HG02885 (cell line): Measurements from ENCODE around the gene TMEM63A.
"Not testable (repeated sequence)": the region's sequence is repeated elsewhere in the genome, so short reads cannot be mapped to it uniquely, and the experiment has no call there.

ENCODE experiments used
- ATAC-seq: cut with Tn5 transposase; IDR thresholded peaks from one replicate; pipeline ENCODE4 v1.9.1; 2021; ENCODE audit warnings: mild to moderate bottlenecking; ENCODE audit not compliant: unreplicated experiment, poor library complexity

Gene TMEM63A

DNA sequence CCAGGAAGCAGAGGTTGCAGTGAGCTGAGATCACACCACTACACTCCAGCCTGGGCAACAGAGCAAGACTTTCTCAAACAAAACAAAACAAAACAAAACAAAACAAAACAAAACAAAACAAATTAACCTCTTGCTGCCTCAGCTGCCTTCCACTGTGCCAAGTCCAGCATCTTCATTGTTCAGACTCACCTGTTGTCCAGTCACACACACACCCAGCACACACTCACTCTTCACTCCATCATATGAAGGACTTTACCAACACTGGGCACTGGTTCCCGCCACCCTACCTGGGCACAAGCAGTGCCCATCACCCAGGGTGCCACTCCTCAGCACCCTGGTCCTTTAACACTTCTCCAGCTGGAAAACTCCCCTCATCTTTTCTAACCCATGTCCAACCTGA lies 27.3 kb upstream of the TMEM63A start:
- no peak for ATAC-seq

DNA sequence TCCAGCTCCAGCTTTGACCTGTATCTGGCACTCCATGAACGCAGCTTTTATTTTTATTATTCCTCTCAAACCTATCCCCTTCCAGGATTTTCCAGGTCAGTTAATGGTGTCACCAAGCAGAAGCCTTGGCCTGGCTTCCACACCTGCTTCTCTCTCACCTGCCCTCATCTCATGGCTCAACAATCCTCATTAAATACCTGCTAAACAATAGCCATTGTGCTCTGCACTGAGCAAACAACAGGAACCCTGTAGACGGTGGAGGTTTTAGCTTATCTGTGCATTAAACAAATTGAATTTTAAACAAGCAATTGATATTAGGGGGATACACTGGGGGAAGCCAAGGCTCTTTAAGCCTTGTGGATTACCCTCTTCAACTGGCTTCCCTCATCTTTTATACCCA lies 26.6 kb upstream of the TMEM63A start:
- ATAC-seq: no peak

- ATAC-seq: no peak
Measured at GRCh38 chr1:225908013-225908640, 25.9 kb upstream of the TMEM63A start.

GRCh38 chr1:225907341-225907740 lies 25.2 kb upstream of the TMEM63A start:
- ATAC-seq: no peak

GRCh38 chr1:225906467-225906866 lies 24.3 kb upstream of the TMEM63A start:
- ATAC-seq: no peak

DNA sequence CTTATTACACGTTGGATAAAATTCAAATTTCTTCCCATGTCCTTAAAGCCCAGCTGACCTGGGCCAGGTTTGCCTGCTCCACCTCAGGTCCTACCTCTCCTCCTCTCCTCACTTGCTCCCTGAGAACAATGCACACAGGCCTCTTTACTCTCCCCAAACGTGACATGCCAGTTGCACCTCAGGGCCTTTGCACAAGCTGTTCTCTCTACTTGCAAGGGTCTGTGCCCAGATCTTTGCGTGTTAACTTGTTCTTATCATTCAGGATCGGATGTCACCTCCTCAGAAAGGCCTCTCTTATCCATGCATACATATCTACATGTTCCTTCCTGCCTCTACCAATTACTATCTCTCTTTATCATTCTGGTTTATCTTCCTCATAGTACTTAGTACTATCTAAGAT lies 21.4 kb upstream of the TMEM63A start:
- ATAC-seq: no peak

GRCh38 chr1:225899044-225899925 lies 17.1 kb upstream of the TMEM63A start:
- no peak for ATAC-seq

DNA sequence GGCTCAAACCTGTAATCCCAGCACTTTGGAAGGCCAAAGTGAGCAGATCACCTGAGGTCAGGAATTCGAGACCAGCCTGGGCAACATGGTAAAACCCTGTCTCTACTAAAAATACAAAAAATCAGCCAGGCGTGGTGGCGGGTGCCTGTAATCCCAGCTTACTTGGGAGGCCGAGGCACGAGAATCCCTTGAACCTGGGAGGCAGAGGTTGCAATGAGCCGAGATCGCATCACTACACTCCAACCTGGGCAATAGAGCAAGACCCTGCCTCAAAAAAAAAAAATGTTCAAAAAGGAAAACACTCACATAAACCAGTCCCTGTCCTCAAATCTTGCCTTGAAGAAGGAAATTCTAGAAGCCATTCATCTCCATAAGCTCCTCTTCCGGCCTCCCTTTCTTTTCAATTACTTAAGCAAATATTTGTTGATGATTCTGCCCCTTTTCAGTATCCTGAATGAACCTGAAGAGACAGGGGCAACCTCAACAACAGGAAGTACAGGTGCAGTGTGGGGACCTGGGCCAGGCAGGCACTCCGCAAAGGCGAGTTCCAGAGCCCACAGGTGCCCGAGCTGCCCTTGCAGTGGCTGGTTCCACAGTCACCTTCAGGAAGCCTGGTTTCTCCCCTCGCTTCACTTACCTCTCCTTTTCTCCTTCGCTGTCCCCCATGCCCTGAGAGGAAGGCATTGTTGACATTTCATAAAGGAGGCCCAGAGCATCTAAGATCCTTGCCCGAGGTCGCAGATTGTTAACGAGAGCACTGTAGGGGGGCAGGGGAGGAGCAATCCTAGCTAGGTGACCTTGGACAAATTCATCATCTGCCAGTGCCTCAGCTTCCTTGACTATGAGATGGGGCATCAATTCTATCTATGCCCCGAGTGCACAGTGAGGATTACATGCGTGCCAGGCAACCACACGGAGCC lies 15.7 kb upstream of the TMEM63A start:
- no peak for ATAC-seq

DNA sequence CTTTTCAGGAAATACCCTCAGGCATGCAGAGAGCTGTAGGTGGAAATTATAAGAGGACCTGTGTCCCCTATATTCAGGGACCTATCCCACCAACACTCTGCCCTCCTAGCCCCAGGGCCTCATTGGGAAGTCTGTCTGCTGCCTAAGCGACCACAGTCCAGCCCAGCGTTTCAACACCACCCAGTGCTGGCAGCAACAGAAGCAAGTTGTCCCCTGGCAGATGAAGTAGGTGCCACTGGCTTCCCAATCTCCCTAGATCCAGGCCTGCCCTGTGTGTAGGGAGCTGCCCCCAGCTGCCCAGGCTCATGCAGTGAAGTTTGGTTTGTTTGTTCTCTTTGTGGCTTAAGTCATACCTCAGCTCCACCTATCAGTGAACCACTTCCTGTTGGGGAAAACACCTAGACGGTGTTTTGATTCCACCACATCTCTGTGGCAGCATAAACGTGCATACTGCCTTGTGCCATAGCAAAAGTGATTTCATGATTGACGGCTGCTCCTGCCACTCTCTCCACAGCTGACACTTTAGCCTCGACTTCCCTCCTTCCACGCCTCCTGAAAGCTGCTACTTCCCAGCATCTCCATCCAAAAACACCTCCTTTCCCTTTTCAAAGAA lies 14.9 kb upstream of the TMEM63A start:
- ATAC-seq: peak; percentile 100

DNA sequence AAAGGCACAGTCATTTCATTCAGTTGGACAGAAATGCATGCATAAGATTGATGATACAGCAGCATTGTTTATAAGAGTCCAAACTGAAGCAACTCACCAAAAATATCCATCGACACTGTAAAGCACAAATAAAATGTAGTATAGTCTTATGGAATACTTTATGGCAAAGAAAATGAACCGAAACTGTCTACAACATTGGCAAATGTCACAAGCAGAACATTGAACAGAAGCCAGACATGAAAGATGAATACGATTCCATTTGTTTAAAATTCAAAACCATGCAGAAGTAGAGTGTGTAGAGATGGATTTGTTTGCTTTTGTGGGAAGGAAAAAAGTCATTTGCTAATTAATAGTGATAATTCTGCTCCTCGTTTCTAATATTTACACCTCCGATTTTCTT lies 14.3 kb upstream of the TMEM63A start:
- ATAC-seq: no peak

- ATAC-seq: no peak
Measured at GRCh38 chr1:225892307-225892706, 10.1 kb upstream of the TMEM63A start.

DNA sequence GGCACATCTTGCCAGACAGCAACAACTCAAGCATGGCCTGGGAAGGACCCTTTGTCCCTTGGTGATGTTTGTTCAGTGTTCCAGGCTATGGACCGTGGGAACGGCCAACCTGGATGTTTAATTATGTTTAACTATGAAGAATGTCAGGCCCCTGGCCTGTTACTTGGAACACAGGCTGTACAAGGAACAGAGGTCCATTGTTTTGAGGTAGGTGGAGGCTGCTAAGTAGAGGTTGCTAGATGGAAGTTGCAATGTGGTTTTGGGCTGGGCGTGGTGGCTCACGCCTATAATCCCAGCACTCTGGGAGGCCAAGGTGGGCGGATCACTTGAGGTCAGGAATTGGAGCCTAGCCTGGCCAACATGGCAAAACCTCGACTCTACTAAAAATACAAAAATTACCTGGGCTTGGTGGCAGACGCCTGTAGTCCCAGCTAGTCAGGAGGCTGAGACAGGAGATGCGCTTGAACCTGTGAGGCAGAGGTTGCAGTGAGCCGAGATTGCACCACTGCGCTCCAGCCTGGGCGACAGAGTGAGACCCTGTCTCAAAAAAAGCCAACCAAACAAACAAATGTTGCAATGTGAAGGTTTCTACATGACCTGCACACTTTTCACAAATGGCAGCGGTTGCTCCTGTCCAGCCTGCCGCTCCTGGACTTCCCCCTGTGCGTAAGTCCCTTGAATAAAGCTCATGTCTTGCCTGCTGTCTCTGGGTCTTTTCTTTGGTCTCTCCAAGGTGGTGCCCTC lies 9.2 kb upstream of the TMEM63A start:
- ATAC-seq: no peak

DNA sequence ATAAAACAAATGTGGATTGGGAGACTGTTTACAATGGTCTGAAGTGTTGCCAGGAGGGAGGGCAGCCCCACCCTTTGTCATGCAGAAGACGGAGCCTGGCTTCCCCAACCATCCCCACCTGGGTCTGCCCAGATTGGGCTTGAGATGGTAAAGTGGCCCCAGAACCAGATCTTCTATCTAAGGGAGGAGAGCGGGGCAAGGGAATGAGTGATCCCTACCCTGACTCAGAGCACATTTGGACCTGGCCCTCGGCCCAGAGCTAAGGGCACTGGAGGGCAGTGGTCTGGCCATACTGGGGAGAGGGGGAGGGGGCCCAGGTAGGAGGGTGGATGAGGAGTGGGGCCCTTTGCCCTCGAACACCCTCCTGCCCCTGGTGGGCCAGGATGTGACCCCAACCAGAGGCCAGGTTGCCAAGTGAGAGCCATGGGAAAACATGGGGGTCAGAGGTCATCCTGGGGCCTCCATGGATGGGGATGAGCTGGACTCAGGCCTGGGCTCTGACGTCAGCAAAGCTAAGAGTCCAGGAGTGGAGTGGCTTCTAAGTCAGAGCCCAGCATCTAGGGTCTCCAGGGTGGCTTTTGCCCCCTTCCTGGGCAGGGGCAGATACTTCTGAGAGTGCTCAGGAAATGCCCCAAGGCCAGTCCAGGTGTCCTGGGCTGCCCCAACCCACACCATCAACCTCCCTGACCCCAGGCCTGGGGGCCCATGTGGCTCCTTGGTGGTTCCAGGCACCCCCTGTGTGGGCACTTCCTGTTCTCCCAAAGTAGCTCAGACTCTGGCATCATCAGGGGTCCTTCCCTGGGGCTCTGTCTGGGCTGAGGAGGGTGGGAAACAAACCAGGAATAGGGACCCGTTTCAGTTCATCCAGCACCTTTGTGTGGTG lies 8.4 kb upstream of the TMEM63A start:
- no peak for ATAC-seq

DNA sequence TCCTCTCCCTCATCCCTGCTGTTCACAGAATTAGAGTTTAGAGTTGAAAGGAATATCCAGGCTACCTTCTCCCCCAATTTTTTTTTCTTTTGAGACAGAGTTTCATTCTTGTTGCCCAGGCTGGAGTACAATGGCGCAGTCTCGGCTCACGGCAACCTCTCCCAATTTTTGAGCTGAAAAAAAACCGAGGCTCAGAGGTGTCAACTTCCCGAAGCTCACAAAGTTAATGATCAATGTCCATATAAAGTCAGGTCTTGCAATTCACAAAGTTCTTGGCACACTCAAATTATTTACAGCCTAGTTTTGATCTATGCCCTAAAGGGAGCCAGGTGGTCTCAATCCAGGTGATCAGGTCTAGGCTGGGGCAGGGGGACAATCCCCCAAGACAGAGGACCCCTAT lies 7.6 kb upstream of the TMEM63A start:
- ATAC-seq: no peak

GRCh38 chr1:225888898-225889601 lies 6.9 kb upstream of the TMEM63A start, which contains the start of gene LEFTY1:
LEFTY1 (minus strand) TSS chr1:225889146; CDS start chr1:225889066, 80 bp downstream.
- ATAC-seq: no peak

DNA sequence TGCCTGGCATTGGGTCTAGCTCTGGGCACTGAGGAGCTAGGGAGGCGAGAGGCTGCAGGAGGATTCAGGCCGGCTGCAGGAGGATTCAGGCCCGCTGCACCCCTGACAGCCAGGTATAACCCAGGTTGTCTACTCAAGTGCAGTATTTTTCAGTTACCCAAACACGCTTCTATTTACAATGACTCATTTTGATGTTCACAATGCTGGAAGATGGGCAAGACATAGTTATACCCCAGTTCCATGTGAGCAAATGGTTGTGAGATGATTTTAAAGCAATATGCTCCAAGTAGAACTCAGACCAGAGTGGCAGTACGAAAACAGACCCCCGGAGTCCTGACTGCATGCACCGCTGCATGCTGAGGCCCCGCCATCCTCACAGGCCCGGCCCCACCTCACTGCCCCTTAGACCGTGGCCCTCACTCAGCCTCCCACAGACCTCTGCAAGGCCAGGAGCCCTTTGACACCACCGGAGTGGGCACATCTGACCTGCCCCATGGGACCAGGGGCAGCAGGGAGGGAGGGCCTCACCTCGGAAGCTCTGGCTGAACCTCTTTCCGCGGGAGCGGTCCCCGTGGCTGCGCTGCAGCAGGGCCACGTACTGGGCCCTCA lies 6.2 kb upstream of the TMEM63A start:
- no peak for ATAC-seq

GRCh38 chr1:225887554-225888288 lies 5.5 kb upstream of the TMEM63A start:
- ATAC-seq: not testable (repeated sequence)
